Measurements from ENCODE around the gene FNDC5. TPM values are rescaled to one million over a fixed set of nuclear protein-coding genes. Genes with fewer than 3 reads are reported as not detected.

FNDC5 gene
- polyA plus RNA-seq, 1 of the 3 experiments (the other 2 are of a cell fraction): 0.59 TPM

DNA sequence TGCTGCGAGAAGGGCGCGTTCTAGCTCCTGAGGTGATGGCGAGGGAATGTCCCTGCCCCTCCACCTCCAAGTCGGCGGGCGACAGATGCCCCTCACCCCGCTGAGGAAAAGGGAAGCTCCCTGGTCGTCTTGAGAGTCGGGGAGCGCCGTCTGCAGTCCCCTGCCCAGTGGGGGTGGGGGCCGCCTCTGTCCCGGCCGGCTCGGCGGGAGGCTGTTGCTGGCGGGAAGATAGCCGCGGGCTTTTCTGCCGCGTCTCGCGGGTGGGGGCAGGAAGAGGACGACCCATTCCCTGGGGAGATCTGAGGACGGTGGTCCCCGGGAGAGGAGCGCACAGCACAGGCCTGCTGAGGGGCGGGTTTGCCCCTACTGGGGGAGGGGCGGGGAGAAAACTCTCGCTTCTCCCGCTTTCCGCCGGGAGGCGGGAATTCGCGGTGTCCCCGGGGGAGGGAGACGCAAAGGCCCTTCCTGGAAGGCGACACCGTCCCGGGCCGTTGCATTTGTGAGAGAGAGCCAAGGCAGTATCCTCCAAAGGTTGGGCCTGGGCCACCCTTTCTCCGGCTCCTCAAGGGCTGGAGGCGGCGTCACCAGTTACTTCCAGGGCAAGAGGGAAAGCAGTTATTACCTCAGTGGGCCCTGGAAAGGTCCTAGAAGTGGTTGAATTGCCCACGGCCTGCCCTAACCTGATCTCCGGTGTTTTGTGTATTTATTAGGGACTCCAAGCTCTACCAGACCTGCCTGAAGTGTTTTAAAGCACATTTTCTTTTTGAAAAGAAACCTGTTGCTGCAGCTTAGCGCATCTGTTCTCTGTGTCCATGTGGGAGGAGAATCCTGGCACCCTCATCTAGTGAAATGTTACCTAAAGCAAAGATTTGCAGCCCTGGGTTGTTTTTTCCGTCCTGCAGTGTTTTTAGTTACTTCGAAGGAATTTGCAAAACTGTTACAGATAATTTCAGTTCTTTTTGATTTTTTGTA, 52.6 kb downstream of the FNDC5 start (continued):
- TF ChIP-seq EZH2phosphoT487 (IDR thresholded peaks at IDR 0.05; ENCODE audit: borderline replicate concordance, low read depth) (no peak), TAF1 (IDR thresholded peaks at IDR 0.05; ENCODE audit: borderline replicate concordance, low read depth, low read length) (peak; percentile 79; the same call in 1 of the 2 replicates), ELF1 (IDR thresholded peaks at IDR 0.05) (0 out of 2 replicates have a peak, but pooled peaks have one; percentile 36), USF2 (IDR thresholded peaks at IDR 0.05; ENCODE audit: borderline replicate concordance, low read depth, low read length) (no peak), NRF1 (IDR thresholded peaks at IDR 0.05; ENCODE audit: low read depth, low read length) (no peak), SIN3A (IDR thresholded peaks at IDR 0.05; ENCODE audit: borderline replicate concordance, low read depth, low read length) (peak; percentile 70; the same call in 1 of the 2 replicates)
- TF ChIP-seq, protein P1, sequence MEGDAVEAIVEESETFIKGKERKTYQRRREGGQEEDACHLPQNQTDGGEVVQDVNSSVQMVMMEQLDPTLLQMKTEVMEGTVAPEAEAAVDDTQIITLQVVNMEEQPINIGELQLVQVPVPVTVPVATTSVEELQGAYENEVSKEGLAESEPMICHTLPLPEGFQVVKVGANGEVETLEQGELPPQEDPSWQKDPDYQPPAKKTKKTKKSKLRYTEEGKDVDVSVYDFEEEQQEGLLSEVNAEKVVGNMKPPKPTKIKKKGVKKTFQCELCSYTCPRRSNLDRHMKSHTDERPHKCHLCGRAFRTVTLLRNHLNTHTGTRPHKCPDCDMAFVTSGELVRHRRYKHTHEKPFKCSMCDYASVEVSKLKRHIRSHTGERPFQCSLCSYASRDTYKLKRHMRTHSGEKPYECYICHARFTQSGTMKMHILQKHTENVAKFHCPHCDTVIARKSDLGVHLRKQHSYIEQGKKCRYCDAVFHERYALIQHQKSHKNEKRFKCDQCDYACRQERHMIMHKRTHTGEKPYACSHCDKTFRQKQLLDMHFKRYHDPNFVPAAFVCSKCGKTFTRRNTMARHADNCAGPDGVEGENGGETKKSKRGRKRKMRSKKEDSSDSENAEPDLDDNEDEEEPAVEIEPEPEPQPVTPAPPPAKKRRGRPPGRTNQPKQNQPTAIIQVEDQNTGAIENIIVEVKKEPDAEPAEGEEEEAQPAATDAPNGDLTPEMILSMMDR (IDR thresholded peaks at IDR 0.05): no peak
- TF ChIP-seq, protein P2, sequence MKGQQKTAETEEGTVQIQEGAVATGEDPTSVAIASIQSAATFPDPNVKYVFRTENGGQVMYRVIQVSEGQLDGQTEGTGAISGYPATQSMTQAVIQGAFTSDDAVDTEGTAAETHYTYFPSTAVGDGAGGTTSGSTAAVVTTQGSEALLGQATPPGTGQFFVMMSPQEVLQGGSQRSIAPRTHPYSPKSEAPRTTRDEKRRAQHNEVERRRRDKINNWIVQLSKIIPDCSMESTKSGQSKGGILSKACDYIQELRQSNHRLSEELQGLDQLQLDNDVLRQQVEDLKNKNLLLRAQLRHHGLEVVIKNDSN (IDR thresholded peaks at IDR 0.05; ENCODE audit: borderline replicate concordance, low read depth): no peak

DNA sequence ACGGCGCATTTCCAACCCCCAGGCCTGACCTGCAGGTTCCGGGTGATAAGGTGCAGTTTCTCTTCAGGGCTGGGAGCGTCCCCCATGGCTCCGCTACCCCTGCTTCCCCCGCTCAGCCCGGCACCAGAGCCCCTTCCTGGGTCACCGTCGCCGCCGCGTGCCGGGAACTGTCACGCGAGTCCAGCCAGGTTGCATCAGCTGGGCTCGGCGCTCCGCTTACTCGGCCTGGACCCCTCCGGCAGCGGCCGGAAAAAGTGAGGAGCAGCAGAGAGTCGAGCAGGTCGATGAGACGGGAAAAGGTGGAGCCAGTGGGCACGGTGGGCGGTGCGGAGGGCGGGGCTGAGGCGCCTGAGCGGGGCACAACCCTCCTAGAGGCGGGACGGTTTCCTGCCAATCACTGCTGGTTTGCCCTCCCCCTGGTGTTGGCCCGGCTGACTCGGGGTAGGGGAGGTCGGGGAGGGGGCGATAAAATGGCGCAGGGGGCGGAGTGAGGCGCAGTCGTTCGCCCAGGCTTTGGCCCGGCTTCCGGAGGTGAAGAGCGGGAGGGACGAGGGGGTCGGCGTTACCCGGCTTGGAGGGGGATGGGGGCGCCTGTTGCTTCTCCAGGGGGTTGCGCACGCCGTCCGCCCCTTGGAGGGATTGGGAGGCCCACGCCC, 53.4 kb downstream of the FNDC5 start, which contains the start of the genes S100PBP and YARS1:
TSS of gene S100PBP (plus strand) at position 495 of the 656 bp plus-strand sequence. CDS start 8,447 bp downstream, outside the sequence.
TSS of gene YARS1 (minus strand) at position 200 of the 656 bp plus-strand sequence. CDS start at position 86, 114 bp downstream.
- Histone ChIP-seq H4K20me1 (ENCODE audit: insufficient read depth) (peaks cover 29% of the 10 kb centered on the region), H3K79me2 (ENCODE audit: insufficient read depth) (peaks cover 91% of the 10 kb centered on the region), H3K27ac (ENCODE audit: low read depth in 2 of 2, low read length in 1 of 2) (peak within 1 kb of the TSS; percentile 91 to 93), H2AFZ (ENCODE audit: low read depth) (peak within 1 kb of the TSS; percentile 73), H3K4me1 (ENCODE audit: control insufficient read depth in 1 of 2, insufficient read depth in 2 of 2, low read depth in 1 of 2, low read length in 1 of 2) (peaks cover 9 to 10% of the 10 kb centered on the region in 2 experiments; a peak in 2 of 4 replicates), H3K9me3 (no peaks in the 10 kb centered on the region), H3F3A (replicated peaks; ENCODE audit: insufficient read depth) (no peaks in the 10 kb centered on the region), H3K4me2 (peak within 1 kb of the TSS; percentile 92), H3K4me3 (ENCODE audit: low read depth in 2 of 2, low read length in 1 of 2) (peak within 1 kb of the TSS; percentile 78 to 98), H3K27me3 (ENCODE audit: insufficient read depth) (no peaks in the 10 kb centered on the region), H3K9me2 (no peaks in the 10 kb centered on the region), H3K36me3 (replicated peaks in 1 of 2; ENCODE audit: control insufficient read depth in 1 of 2, insufficient read depth in 2 of 2, low read length in 1 of 2) (peaks cover 0 to 27% of the 10 kb centered on the region in 2 experiments), H3K9ac (peak within 1 kb of the TSS; percentile 98)
- POLR2A ChIA-PET: interaction anchor here (1.3 kb wide), 1 partner anchor 42 kb away, joined by 3 read pairs; no protein-coding TSS in a partner anchor
- 0% methylated on average over 4 of the region's 55 CpGs for WGBS (ENCODE audit: low lambda C conversion rate)
- DNase-seq: peak; percentile 99
- CTCF ChIA-PET: interaction anchor here (1.0 to 2.0 kb wide), 7 partner anchors 12 to 105 kb away, joined by 3 to 9 read pairs (median 4); no protein-coding TSS in a partner anchor
- TF ChIP-seq SIN3A (IDR thresholded peaks at IDR 0.05; ENCODE audit: borderline replicate concordance, low read depth, low read length) (peak; percentile 100), USF2 (IDR thresholded peaks at IDR 0.05; ENCODE audit: borderline replicate concordance, low read depth, low read length) (no peak), YY1 (IDR thresholded peaks at IDR 0.05; ENCODE audit: low read depth) (peak; percentile 86), EZH2phosphoT487 (IDR thresholded peaks at IDR 0.05; ENCODE audit: borderline replicate concordance, low read depth) (no peak), JUND (IDR thresholded peaks at IDR 0.05) (no peak), TCF12 (IDR thresholded peaks at IDR 0.05) (peak; percentile 45; the same call in 1 of the 2 replicates), CHD2 (IDR thresholded peaks at IDR 0.05; ENCODE audit: low read length, partially characterized antibody) (peak; percentile 87), FOSL2 (IDR thresholded peaks at IDR 0.05; ENCODE audit: borderline replicate concordance, low read depth) (no peak), NFIC (IDR thresholded peaks at IDR 0.05; ENCODE audit: borderline replicate concordance) (no peak; the same call in 1 of the 2 replicates), RAD21 (IDR thresholded peaks at IDR 0.05; ENCODE audit: low read length) (no peak), POLR2AphosphoS5 (IDR thresholded peaks at IDR 0.05; ENCODE audit: low read depth, low read length) (no peak; the same call in 1 of the 2 replicates), GABPA (IDR thresholded peaks at IDR 0.05; ENCODE audit: low read depth) (peak; percentile 82), TAF1 (IDR thresholded peaks at IDR 0.05; ENCODE audit: borderline replicate concordance, low read depth, low read length) (peak; percentile 82)
- TF ChIP-seq, protein P1 (IDR thresholded peaks at IDR 0.05): no peak
- TF ChIP-seq, protein P3, sequence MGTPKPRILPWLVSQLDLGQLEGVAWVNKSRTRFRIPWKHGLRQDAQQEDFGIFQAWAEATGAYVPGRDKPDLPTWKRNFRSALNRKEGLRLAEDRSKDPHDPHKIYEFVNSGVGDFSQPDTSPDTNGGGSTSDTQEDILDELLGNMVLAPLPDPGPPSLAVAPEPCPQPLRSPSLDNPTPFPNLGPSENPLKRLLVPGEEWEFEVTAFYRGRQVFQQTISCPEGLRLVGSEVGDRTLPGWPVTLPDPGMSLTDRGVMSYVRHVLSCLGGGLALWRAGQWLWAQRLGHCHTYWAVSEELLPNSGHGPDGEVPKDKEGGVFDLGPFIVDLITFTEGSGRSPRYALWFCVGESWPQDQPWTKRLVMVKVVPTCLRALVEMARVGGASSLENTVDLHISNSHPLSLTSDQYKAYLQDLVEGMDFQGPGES (IDR thresholded peaks at IDR 0.05; ENCODE audit: low read depth, low read length): no peak

Measured in SK-N-SH (cell line).